Dendritic cell treated with granulocyte-macrophage colony-stimulating factor and Interleukin-4, amounts not matched to agents 40 ng/mL and 50 ng/mL, for 4 days (primary cell): ENCODE measurements around the gene KRT37.
"Not testable (repeated sequence)": the region's sequence is repeated elsewhere in the genome, so short reads cannot be mapped to it uniquely, and the experiment has no call there.

ENCODE experiments used
- H3K27ac Mint-ChIP-seq: one replicate; pipeline ENCODE4 v1.8.0; 2022; ENCODE audit warnings: mild to moderate bottlenecking, mixed read lengths
- H3K27me3 Mint-ChIP-seq: one replicate; pipeline ENCODE4 v1.8.0; 2022; ENCODE audit warnings: mild to moderate bottlenecking, mixed read lengths
- H3K36me3 Mint-ChIP-seq: one replicate; pipeline ENCODE4 v1.8.0; 2022; ENCODE audit warnings: low read depth, mixed read lengths
- H3K4me1 Mint-ChIP-seq: one replicate; pipeline ENCODE4 v1.8.0; 2022; ENCODE audit warnings: low read depth, mixed read lengths
- H3K4me3 Mint-ChIP-seq: one replicate; pipeline ENCODE4 v1.8.0; 2022; ENCODE audit warnings: mild to moderate bottlenecking, moderate library complexity, mixed read lengths
- H3K9me3 Mint-ChIP-seq: one replicate; pipeline ENCODE4 v1.8.0; 2022; ENCODE audit warnings: mixed read lengths
- intact Hi-C: fragments of 100-400 bp; cut with micrococcal nuclease; formaldehyde crosslinking; loops from one replicate; pipeline ENCODE4 v1.15.0; 2022

KRT37 gene

GRCh38 chr17:41407226-41407625 lies 17.2 kb downstream of the KRT37 start:
- Mint-ChIP-seq H3K4me3 (no peak overlapping the region), H3K27me3 (peaks cover 4% of the 10 kb centered on the region), H3K4me1 (peaks cover 12% of the 10 kb centered on the region), H3K9me3 (no peaks in the 10 kb centered on the region), H3K36me3 (no peaks in the 10 kb centered on the region), H3K27ac (no peak overlapping the region)
- intact Hi-C loops, result no loop called here

GRCh38 chr17:41406205-41406604 lies 18.2 kb downstream of the KRT37 start:
- Mint-ChIP-seq H3K27ac (no peak overlapping the region), H3K4me3 (no peak overlapping the region), H3K36me3 (no peaks in the 10 kb centered on the region), H3K4me1 (peaks cover 12% of the 10 kb centered on the region), H3K9me3 (no peaks in the 10 kb centered on the region), H3K27me3 (peaks cover 2% of the 10 kb centered on the region)
- intact Hi-C loops, result no loop called here

DNA sequence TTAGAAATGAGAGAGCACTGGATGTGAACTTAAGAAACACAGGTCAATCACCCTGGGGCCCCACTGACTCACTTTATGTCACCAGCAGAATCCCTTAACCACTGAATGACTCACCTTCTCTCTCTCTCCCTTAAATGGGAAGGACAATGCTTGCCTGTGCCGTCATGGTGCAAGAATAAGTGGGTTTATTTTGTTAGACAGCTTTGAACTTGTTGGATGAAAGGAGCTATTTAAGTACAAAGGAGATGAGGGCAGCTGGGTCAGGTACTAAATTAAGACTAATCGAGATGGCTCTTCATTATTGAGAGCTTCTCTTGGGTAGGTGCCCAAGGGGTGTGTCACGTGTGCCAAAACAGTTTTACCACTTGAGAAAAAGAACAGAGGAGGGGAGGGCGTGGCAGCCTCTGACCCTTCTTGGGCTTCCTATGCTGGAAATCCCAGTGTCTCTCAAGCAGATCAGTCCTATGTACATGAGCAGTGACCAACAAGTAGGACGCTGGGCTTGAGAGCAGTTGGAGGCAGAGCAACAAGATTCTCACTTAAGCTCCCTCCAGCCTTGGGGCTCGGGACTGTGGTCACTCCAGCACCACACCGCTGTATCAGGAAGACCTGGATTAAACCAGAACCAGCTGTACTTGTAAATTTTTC lies 20.2 kb downstream of the KRT37 start:
- H3K4me3 Mint-ChIP-seq, result no peak overlapping the region
- no peak overlapping the region for H3K27ac Mint-ChIP-seq

DNA sequence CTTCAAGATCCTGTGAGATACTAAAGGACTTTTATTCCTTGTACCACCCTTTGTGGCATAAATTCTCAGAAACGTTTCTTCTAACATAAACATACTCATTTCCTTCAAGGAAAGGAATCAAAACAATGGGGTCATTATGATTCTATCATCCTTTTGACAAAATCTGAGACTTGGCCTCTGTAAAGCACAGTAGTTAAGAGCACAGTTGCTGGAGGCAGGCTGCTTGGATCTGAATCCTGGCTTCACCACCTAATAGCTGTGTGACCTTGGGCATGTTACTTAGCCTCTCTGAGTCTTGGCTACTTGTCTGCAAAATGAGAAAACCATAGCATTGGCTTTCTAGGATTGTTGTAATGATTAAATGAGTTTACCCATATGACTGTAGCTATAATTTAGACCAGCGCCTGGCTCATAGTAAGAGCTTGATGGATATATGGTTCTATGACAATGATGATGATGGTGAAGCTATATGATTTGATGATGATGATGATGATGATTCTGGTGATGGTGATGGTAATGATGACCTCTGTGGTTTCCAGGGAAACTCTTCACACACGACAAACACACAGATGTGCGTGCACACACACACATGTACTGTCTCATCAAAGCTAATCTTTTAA lies 20.9 kb downstream of the KRT37 start:
- H3K27me3 Mint-ChIP-seq, result peaks cover 7% of the 10 kb centered on the region
- no peaks in the 10 kb centered on the region for H3K9me3 Mint-ChIP-seq
- H3K4me3 Mint-ChIP-seq, result no peak overlapping the region
- intact Hi-C loops, result no loop called here
- no peaks in the 10 kb centered on the region for H3K36me3 Mint-ChIP-seq
- H3K27ac Mint-ChIP-seq, result no peak overlapping the region
- H3K4me1 Mint-ChIP-seq, result peaks cover 12% of the 10 kb centered on the region

More for the DNA sequence above, 20.2 kb downstream of the KRT37 start:
- intact Hi-C loops, result no loop called here
- Mint-ChIP-seq H3K27me3 (peaks cover 6% of the 10 kb centered on the region), H3K4me1 (peaks cover 12% of the 10 kb centered on the region), H3K9me3 (no peaks in the 10 kb centered on the region), H3K36me3 (no peaks in the 10 kb centered on the region)

DNA sequence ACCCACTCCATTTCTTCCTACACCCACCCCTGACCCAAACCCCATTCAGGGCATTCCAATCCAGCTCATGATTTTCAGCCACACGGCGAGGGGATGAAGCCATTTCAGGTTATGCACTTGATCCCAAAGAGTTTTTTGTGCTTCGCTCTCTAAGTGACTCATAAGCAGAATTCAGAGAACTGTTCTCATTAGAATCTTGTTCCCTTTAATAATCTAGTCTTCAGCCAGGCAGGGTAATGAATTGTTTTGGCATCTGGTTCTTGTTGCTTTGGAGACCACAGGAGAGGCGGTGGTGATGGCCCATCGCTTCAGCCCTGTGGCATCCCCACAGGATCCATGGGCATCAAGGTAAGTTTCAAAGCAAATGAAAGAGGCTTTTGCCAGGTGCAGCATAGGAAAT lies 22.2 kb downstream of the KRT37 start:
- no peak overlapping the region for H3K4me3 Mint-ChIP-seq
- H3K27me3 Mint-ChIP-seq, result peaks cover 7% of the 10 kb centered on the region
- H3K27ac Mint-ChIP-seq, result no peak overlapping the region
- intact Hi-C loops, result no loop called here
- no peaks in the 10 kb centered on the region for H3K9me3 Mint-ChIP-seq
- H3K36me3 Mint-ChIP-seq, result no peaks in the 10 kb centered on the region
- H3K4me1 Mint-ChIP-seq, result peaks cover 12% of the 10 kb centered on the region

- Mint-ChIP-seq H3K9me3 (no peaks in the 10 kb centered on the region), H3K4me1 (no peaks in the 10 kb centered on the region), H3K27me3 (peaks cover 12% of the 10 kb centered on the region), H3K4me3 (no peak within 1 kb of the TSS), H3K27ac (no peak within 1 kb of the TSS), H3K36me3 (no peaks in the 10 kb centered on the region)
- intact Hi-C loops, result no loop called here
Measured at GRCh38 chr17:41396996-41397660, 27.3 kb downstream of the KRT37 start, which contains the start of gene KRT31. KRT31 (minus strand) TSS chr17:41397608; CDS start chr17:41397539, 69 bp downstream.

GRCh38 chr17:41396340-41396739 lies 28.0 kb downstream of the KRT37 start:
- no peaks in the 10 kb centered on the region for H3K9me3 Mint-ChIP-seq
- H3K36me3 Mint-ChIP-seq, result no peaks in the 10 kb centered on the region
- H3K4me1 Mint-ChIP-seq, result no peaks in the 10 kb centered on the region
- H3K4me3 Mint-ChIP-seq, result no peak overlapping the region
- no peak overlapping the region for H3K27ac Mint-ChIP-seq
- intact Hi-C loops, result no loop called here
- peaks cover 12% of the 10 kb centered on the region for H3K27me3 Mint-ChIP-seq

DNA sequence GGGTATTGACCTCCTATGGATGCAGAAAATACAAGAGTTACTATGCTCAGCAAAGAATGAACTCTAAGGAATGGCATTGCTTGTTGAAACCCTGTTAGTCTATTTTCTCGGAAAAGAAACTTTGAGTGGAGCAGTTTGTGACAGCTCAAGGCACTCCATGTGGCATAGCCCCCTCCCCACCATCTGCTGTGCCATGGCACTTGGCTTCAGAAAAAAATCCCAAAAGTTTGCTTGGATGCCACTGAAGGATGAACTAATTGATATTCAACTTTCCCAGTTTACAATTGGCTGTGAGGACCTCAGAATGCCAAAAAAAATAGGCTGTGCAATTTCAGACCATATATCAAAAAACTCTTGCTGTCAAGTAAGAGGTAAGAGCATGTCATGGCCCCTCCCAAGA lies 28.8 kb downstream of the KRT37 start:
- intact Hi-C loops, result no loop called here
- Mint-ChIP-seq H3K4me1 (no peaks in the 10 kb centered on the region), H3K27ac (no peak overlapping the region), H3K36me3 (no peaks in the 10 kb centered on the region), H3K4me3 (no peak overlapping the region), H3K9me3 (no peaks in the 10 kb centered on the region), H3K27me3 (peaks cover 12% of the 10 kb centered on the region)

DNA sequence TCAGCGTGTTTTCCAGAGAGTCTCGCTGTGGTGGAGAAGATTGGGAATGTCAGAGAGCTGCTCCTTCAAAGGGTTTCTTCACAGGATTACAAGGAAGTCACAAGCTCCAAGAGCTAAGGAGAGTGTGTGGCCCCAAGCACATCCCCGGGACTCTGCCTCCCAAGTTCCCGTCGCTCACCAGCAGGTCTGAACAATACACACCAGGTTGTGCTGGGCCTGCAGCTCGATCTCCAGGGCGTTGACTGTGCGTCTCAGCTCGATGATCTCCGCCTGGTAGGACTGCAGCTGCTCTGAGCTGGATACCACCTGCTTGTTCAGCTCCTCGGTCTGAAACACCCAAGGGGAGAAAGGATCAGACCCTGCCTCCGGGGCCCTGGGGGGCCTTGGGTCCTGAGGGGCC lies 29.3 kb downstream of the KRT37 start:
- H3K4me1 Mint-ChIP-seq, H3K27ac Mint-ChIP-seq, H3K4me3 Mint-ChIP-seq, H3K36me3 Mint-ChIP-seq, H3K9me3 Mint-ChIP-seq, intact Hi-C loops: not testable (repeated sequence)
- peaks cover 13% of the 10 kb centered on the region for H3K27me3 Mint-ChIP-seq

DNA sequence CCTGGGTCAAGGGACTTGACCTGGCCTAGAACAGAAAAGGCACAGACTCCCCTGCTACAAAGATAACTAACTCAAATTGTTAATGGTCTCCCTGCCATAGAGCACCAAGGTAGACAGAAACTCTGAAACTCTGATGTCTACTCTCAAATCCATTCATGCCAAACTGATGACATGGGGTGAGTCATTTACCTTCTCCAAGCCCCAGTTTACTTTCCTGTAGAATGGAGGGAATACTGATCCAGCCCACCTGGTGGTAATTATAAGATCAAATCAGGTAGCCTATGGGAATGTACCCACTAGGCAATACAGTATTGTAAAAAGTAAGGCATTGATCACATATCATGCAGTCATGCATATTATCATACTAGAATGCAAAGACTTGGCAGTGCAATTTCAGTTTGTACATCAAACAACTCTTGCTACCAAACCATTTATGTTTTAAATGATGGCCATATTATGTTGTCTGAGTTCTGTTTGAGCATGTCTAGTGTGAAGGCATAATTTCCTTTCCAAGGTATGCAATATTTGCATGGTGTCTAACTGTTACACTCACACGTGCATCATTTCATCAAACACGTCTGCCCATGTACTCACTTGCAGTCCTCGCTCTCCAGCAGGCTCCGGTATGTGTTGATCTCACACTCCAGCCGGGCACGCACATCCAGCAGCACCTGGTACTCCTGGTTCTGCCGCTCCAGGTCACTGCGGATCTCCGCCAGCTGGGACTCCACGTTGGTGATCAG lies 30.0 kb downstream of the KRT37 start:
- intact Hi-C loops, result no loop called here
- Mint-ChIP-seq H3K9me3 (no peaks in the 10 kb centered on the region), H3K27me3 (peaks cover 15% of the 10 kb centered on the region)

DNA sequence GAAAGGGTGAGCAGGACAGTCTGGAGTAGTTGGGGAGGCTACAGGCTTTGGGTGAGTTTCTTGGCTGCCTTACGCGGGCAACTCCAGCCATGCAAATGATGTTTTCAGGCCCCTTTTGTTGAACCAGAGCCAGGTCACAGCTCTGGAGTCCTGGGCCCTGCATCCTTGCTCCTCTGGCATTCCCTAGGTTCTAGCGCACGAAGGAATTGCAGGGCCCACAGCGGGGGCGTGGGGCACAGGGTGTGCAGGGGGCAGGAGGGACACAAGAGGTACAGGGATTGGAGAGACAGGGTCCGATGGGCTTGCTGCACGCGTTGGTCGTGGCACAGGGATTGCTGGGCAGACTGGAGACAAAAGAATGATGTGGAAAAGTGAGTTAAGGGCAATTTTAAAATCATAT lies 30.6 kb downstream of the KRT37 start:
- no peak overlapping the region for H3K27ac Mint-ChIP-seq
- intact Hi-C loops, result no loop called here
- H3K27me3 Mint-ChIP-seq, result peaks cover 15% of the 10 kb centered on the region

More for the DNA sequence above, 30.0 kb downstream of the KRT37 start:
- Mint-ChIP-seq H3K4me3 (no peak overlapping the region), H3K27ac (no peak overlapping the region), H3K36me3 (no peaks in the 10 kb centered on the region), H3K4me1 (no peaks in the 10 kb centered on the region)

DNA sequence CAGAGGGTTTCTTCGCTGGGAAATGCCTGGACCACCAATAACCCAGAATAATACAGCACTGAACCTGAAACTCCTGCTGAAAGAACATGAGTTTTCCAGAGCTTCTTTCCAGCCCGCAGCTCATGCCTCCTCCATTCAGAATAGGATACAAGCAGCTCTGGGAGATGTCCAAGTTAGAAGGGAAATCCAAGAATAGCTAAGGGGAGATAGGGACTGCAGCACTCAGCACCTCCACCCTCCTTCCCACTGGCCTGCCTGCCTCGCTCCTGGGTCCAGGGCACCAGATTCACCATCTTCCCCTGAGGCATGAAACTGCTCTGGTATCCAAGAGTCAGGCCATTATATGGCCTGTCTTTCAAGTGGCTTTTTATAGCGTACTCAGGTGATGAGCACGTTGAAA lies 31.1 kb downstream of the KRT37 start:
- Mint-ChIP-seq H3K27me3 (peaks cover 15% of the 10 kb centered on the region), H3K27ac (no peak overlapping the region), H3K4me3 (no peak overlapping the region), H3K36me3 (no peaks in the 10 kb centered on the region), H3K9me3 (no peaks in the 10 kb centered on the region), H3K4me1 (no peaks in the 10 kb centered on the region)
- intact Hi-C loops, result no loop called here

More for the DNA sequence above, 30.6 kb downstream of the KRT37 start:
- Mint-ChIP-seq H3K4me3 (no peak overlapping the region), H3K4me1 (no peaks in the 10 kb centered on the region), H3K9me3 (no peaks in the 10 kb centered on the region), H3K36me3 (no peaks in the 10 kb centered on the region)

GRCh38 chr17:41392278-41392677 lies 32.1 kb downstream of the KRT37 start:
- Mint-ChIP-seq H3K36me3 (no peaks in the 10 kb centered on the region), H3K9me3 (peaks cover 4% of the 10 kb centered on the region), H3K27me3 (peaks cover 18% of the 10 kb centered on the region), H3K4me1 (no peaks in the 10 kb centered on the region), H3K4me3 (no peak overlapping the region), H3K27ac (no peak overlapping the region)
- intact Hi-C loops, result no loop called here

DNA sequence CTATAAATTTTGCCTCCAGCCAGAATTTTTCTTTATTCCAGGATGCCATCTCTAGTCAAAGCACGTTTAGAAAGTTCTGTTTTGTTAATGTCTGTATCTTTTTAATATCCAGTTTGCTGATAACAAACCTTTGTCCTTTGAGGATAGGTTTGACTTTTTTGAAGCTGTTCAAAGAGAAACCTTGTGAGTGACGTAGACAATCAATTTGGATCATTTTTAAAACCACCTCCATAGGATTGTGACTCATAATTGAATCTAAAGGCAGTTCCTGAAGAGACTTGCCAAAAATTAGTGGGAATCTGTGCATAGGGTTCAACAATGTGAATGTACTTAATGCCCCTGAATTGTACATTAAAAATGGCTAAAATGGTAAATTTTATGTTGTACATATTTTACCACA lies 32.9 kb downstream of the KRT37 start:
- H3K9me3 Mint-ChIP-seq, result peaks cover 12% of the 10 kb centered on the region

More for the DNA sequence above, 32.9 kb downstream of the KRT37 start:
- H3K4me1 Mint-ChIP-seq, result no peaks in the 10 kb centered on the region
- no peak overlapping the region for H3K4me3 Mint-ChIP-seq
- no peak overlapping the region for H3K27ac Mint-ChIP-seq
- intact Hi-C loops, result no loop called here
- peaks cover 22% of the 10 kb centered on the region for H3K27me3 Mint-ChIP-seq
- no peaks in the 10 kb centered on the region for H3K36me3 Mint-ChIP-seq
